GM18909 (cell line): ENCODE data around the gene HOXA5.

Experiments
- ATAC-seq: cut with Tn5 transposase; IDR thresholded peaks from one replicate; pipeline ENCODE4 v1.9.1; 2021; ENCODE audit warnings: mild to moderate bottlenecking; ENCODE audit not compliant: unreplicated experiment, poor library complexity

The HOXA5 gene

GRCh38 chr7:27161214-27161720 lies 17.8 kb upstream of the HOXA5 start:
- no peak for ATAC-seq

- ATAC-seq: peak; percentile 71
Measured at GRCh38 chr7:27160546-27161213, 17.2 kb upstream of the HOXA5 start.

- no peak for ATAC-seq
Measured at GRCh38 chr7:27160145-27160545, 16.7 kb upstream of the HOXA5 start.

- ATAC-seq: no peak
Measured at GRCh38 chr7:27159266-27160144, 16.0 kb upstream of the HOXA5 start.

GRCh38 chr7:27158436-27159265 lies 15.2 kb upstream of the HOXA5 start:
- ATAC-seq: no peak

- no peak for ATAC-seq
Measured at GRCh38 chr7:27157702-27158431, 14.4 kb upstream of the HOXA5 start.

- ATAC-seq: no peak
Measured at GRCh38 chr7:27156916-27157701, 13.6 kb upstream of the HOXA5 start.

- ATAC-seq: no peak
Measured at GRCh38 chr7:27156508-27156898, 13.0 kb upstream of the HOXA5 start, which contains the start of gene HOXA7. Gene HOXA7 (minus strand): TSS chr7:27156675. CDS start chr7:27156545, 130 bp downstream.

- ATAC-seq: no peak
Measured at GRCh38 chr7:27155816-27156507, 12.5 kb upstream of the HOXA5 start.

GRCh38 chr7:27154901-27155815 lies 11.7 kb upstream of the HOXA5 start:
- ATAC-seq: no peak

- no peak for ATAC-seq
Measured at GRCh38 chr7:27154369-27154768, 10.9 kb upstream of the HOXA5 start.

GRCh38 chr7:27153526-27153925 lies 10.0 kb upstream of the HOXA5 start:
- no peak for ATAC-seq

- ATAC-seq: no peak
Measured at GRCh38 chr7:27152816-27153442, 9.4 kb upstream of the HOXA5 start.

- ATAC-seq: no peak
Measured at GRCh38 chr7:27151931-27152815, 8.7 kb upstream of the HOXA5 start, which contains the start of gene HOXA3. Gene HOXA3 (minus strand): TSS chr7:27152583. CDS start chr7:27110640, 41,943 bp downstream.

GRCh38 chr7:27151341-27151930 lies 8.0 kb upstream of the HOXA5 start:
- ATAC-seq: no peak
